ENCODE results near the gene MEAF6. TPM values are rescaled to one million over a fixed set of nuclear protein-coding genes. Genes with fewer than 3 reads are reported as not detected.
A peak's percentile ranks its signal among the peaks of the same experiment; 100 is the strongest.

Gene MEAF6
- total and polyA plus RNA-seq, 4 donors, result 18.7 to 25.3 (median 21.2) TPM

- TF ChIP-seq CTCF (IDR thresholded peaks at IDR 0.05; ENCODE audit: low read depth, low read length, missing input control), result no peak
- no peak for TF ChIP-seq SP1 (IDR thresholded peaks at IDR 0.05)
Observed at GRCh38 chr1:37558411-37558810, 43.8 kb upstream of the MEAF6 start (continued).

GRCh38 chr1:37557402-37557801 is 42.8 kb upstream of the MEAF6 start:
- peak overlapping the region in 2 of 3 donors; percentile 30 to 65 for H3K4me3 ChIP-seq (ENCODE audit: low read depth in 1 of 3, low read length in 3 of 3)
- TF ChIP-seq RXRA (IDR thresholded peaks at IDR 0.05) (no peak), EGR1 (IDR thresholded peaks at IDR 0.05; ENCODE audit: low read depth in 2 of 2) (no peak), JUND (IDR thresholded peaks at IDR 0.05) (no peak), TAF1 (conservative IDR thresholded peaks at IDR 0.05) (no peak), FOXA1 (IDR thresholded peaks at IDR 0.05) (no peak), CTCF (IDR thresholded peaks at IDR 0.05; ENCODE audit: low read depth, low read length, missing input control) (no peak), FOXA2 (IDR thresholded peaks at IDR 0.05) (no peak), ZBTB33 (IDR thresholded peaks at IDR 0.05) (no peak)
- TF ChIP-seq, protein P1, sequence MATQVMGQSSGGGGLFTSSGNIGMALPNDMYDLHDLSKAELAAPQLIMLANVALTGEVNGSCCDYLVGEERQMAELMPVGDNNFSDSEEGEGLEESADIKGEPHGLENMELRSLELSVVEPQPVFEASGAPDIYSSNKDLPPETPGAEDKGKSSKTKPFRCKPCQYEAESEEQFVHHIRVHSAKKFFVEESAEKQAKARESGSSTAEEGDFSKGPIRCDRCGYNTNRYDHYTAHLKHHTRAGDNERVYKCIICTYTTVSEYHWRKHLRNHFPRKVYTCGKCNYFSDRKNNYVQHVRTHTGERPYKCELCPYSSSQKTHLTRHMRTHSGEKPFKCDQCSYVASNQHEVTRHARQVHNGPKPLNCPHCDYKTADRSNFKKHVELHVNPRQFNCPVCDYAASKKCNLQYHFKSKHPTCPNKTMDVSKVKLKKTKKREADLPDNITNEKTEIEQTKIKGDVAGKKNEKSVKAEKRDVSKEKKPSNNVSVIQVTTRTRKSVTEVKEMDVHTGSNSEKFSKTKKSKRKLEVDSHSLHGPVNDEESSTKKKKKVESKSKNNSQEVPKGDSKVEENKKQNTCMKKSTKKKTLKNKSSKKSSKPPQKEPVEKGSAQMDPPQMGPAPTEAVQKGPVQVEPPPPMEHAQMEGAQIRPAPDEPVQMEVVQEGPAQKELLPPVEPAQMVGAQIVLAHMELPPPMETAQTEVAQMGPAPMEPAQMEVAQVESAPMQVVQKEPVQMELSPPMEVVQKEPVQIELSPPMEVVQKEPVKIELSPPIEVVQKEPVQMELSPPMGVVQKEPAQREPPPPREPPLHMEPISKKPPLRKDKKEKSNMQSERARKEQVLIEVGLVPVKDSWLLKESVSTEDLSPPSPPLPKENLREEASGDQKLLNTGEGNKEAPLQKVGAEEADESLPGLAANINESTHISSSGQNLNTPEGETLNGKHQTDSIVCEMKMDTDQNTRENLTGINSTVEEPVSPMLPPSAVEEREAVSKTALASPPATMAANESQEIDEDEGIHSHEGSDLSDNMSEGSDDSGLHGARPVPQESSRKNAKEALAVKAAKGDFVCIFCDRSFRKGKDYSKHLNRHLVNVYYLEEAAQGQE (IDR thresholded peaks at IDR 0.05), result no peak
- TF ChIP-seq, protein P2, sequence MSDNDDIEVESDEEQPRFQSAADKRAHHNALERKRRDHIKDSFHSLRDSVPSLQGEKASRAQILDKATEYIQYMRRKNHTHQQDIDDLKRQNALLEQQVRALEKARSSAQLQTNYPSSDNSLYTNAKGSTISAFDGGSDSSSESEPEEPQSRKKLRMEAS (IDR thresholded peaks at IDR 0.05), result no peak
- peaks cover 0 to 5% (median 2%) of the 10 kb centered on the region in 4 donors for H3K36me3 ChIP-seq (ENCODE audit: control insufficient read depth in 4 of 4, insufficient read depth in 3 of 4, low read depth in 1 of 4, low read length in 3 of 4)
- H3K27me3 ChIP-seq (ENCODE audit: control insufficient read depth in 4 of 4, insufficient read depth in 4 of 4, low read length in 3 of 4), result no peaks in the 10 kb centered on the region
- WGBS, result 83% methylated on average over 3 of the region's 3 CpGs
- no peak overlapping the region for H3K9ac ChIP-seq (ENCODE audit: low read depth in 1 of 2, low read length in 2 of 2)
- H3K27ac ChIP-seq (ENCODE audit: low read depth in 1 of 2, low read length in 2 of 2), result no peak overlapping the region
- H3K4me1 ChIP-seq (ENCODE audit: control insufficient read depth in 4 of 4, insufficient read depth in 4 of 4, low read length in 3 of 4), result peaks cover 1 to 27% (median 16%) of the 10 kb centered on the region in 4 donors
- H3K9me3 ChIP-seq (ENCODE audit: control insufficient read depth in 4 of 4, low read length in 3 of 4), result no peaks in the 10 kb centered on the region
- DNase-seq (ENCODE audit: low spot score), result no peak
